Caco-2 (cell line): ENCODE measurements around the gene OR2M5. TPM values are rescaled to one million over a fixed set of nuclear protein-coding genes. Genes with fewer than 3 reads are reported as not detected.

ENCODE experiments used
- Bru-seq: library from RNA; stranded (reverse); fragments of 400-500 nt; gene quantifications from one replicate; lab custom pipeline; 2021; lab: Mats Ljungman, UMichigan
- BruChase-seq, 2 experiments: library from RNA; stranded (reverse); fragments of 400-500 nt; gene quantifications; one replicate each; lab custom pipeline; 2021; lab: Mats Ljungman, UMichigan
- BruUV-seq: library from RNA; stranded (reverse); fragments of 400-500 nt; replicated peaks from 2 replicates; lab custom pipeline; 2021; lab: Mats Ljungman, UMichigan
- CTCF ChIA-PET: fragments of 300-600 bp; sonication (Branson Sonifier 250); formaldehyde crosslinking; loops from one replicate; lab custom pipeline; 2022; ENCODE audit warnings: antibody characterized with exemption; lab: Charles Lee
- POLR2A ChIA-PET: fragments of 300-600 bp; sonication (Branson Sonifier 250); formaldehyde crosslinking; loops from one replicate; lab custom pipeline; 2022; ENCODE audit warnings: antibody characterized with exemption; lab: Charles Lee
- DNase-seq, 2 experiments: peaks; one replicate each; pipeline versions ENCODE4 v3.0.0 to v3.0.0-alpha.2; 2020 to 2022
- H3K27me3 ChIP-seq: replicated peaks from 2 replicates; pipeline ENCODE4 v1.6.0; 2011; ENCODE audit warnings: low read length; ENCODE audit not compliant: control insufficient read depth, insufficient read depth
- H3K36me3 ChIP-seq: 2 replicates; pipeline ENCODE4 v1.5.1; 2011; ENCODE audit warnings: low read length; ENCODE audit not compliant: control insufficient read depth, insufficient read depth
- H3K4me1 ChIP-seq: fragments of 250-450 bp; sonication (Bioruptor Pico); 2 replicates; pipeline ENCODE4 v1.5.1; 2020; ENCODE audit warnings: mild to moderate bottlenecking
- H3K4me3 ChIP-seq: 2 replicates; pipeline ENCODE4 v1.5.1; 2011; ENCODE audit warnings: low read depth, mild to moderate bottlenecking, control low read depth, low read length
- H3K9me3 ChIP-seq: fragments of 250-450 bp; sonication (Bioruptor Pico); 2 replicates; pipeline ENCODE4 v1.5.1; 2020; ENCODE audit warnings: mild to moderate bottlenecking, moderate library complexity
- H3K27ac Mint-ChIP-seq: one replicate; pipeline ENCODE4 v1.8.0; 2022; ENCODE audit warnings: mixed read lengths; ENCODE audit not compliant: unreplicated experiment
- H3K27me3 Mint-ChIP-seq: one replicate; pipeline ENCODE4 v1.8.0; 2022; ENCODE audit warnings: mixed read lengths; ENCODE audit not compliant: insufficient read depth, unreplicated experiment
- H3K36me3 Mint-ChIP-seq: one replicate; pipeline ENCODE4 v1.8.0; 2022; ENCODE audit warnings: mild to moderate bottlenecking, mixed read lengths; ENCODE audit not compliant: insufficient read depth, unreplicated experiment
- H3K4me1 Mint-ChIP-seq: one replicate; pipeline ENCODE4 v1.8.0; 2022; ENCODE audit warnings: low read depth, mixed read lengths; ENCODE audit not compliant: unreplicated experiment
- H3K4me3 Mint-ChIP-seq: one replicate; pipeline ENCODE4 v1.8.0; 2022; ENCODE audit warnings: mild to moderate bottlenecking, moderate library complexity, mixed read lengths; ENCODE audit not compliant: unreplicated experiment
- H3K9me3 Mint-ChIP-seq: one replicate; pipeline ENCODE4 v1.8.0; 2022; ENCODE audit warnings: mixed read lengths; ENCODE audit not compliant: unreplicated experiment
- intact Hi-C: fragments of 100-400 bp; cut with micrococcal nuclease; formaldehyde crosslinking; loops from one replicate; pipeline ENCODE4 v1.10.0; 2022; ENCODE audit not compliant: unreplicated experiment
- long read RNA-seq: library from polyadenylated mRNA; stranded (forward); transcript quantifications from one replicate; pipeline ENCODE4 v2.0.0, GENCODE V29; 2022
- total RNA-seq: library from RNA; stranded (reverse); gene quantifications from 2 replicates; pipeline ENCODE4 v1.2.3, GENCODE V29; 2022
- TF ChIP-seq, protein P1 (sequence below), 2 experiments: fragments of 200-600 bp in 1 of 2; IDR thresholded peaks; 1 replicate in 1 of 2; 2 replicates in 1 of 2; pipeline versions ENCODE4 v1.5.1 to v1.8.0; 2011 to 2022; ENCODE audit warnings: antibody characterized with exemption in 1 of 2, control low read depth in 1 of 2, inconsistent platforms in 1 of 2, low read depth in 1 of 2, low read length in 1 of 2, mild to moderate bottlenecking in 1 of 2, moderate library complexity in 1 of 2; ENCODE audit not compliant: insufficient read depth in 1 of 2, severe bottlenecking in 1 of 2, unreplicated experiment in 1 of 2

The OR2M5 gene, protein sequence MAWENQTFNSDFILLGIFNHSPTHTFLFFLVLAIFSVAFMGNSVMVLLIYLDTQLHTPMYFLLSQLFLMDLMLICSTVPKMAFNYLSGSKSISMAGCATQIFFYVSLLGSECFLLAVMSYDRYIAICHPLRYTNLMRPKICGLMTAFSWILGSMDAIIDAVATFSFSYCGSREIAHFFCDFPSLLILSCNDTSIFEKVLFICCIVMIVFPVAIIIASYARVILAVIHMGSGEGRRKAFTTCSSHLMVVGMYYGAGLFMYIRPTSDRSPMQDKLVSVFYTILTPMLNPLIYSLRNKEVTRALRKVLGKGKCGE
- total RNA-seq (not detected in 2 replicates), Bru-seq, nascent RNA (not detected), BruChase-seq, experiment 1, labeled RNA remaining after a 2-hour chase (not detected), BruChase-seq, experiment 2, labeled RNA remaining after a 6-hour chase (not detected)
- long read RNA-seq: 0 reads

DNA sequence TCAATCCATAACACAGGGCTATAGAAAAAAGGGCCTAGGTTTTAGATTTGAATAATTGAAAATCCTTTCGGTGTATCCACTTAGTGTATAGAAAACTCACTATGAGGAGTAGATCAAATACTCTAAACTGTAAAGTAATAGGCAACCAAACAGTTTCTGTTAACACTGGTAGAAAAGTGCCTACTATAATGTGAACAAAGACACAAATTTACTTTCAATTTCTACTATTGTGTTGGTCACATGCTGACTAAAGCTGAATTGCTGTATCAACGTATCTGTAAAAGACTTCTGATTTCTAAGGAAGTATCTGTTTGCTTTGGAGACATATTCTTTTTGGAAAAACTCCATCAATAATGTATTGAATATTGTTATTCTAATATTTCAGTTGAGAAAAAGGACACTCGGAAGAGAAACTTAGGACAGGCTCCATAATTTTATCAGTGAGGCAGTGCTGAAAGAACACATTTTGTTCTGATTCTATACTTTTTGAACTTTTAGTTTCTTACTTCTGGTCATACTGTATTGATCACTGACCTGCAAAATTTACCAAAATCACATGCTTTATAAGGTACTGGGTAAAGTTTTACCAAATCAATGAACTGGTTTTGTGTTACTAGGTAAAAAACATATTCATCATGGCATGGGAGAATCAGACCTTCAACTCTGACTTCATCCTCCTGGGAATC, at the start of gene OR2M5:
Gene OR2M5, plus strand, starts transcription at position 636 of the 686 bp plus-strand sequence. Its CDS starts 0 bp downstream, at position 636.
- Histone ChIP-seq H3K36me3 (no peaks in the 10 kb centered on the region), H3K9me3 (no peaks in the 10 kb centered on the region), H3K27me3 (no peaks in the 10 kb centered on the region), H3K4me3 (no peak within 1 kb of the TSS), H3K4me1 (no peaks in the 10 kb centered on the region)
- ChIA-PET POLR2A (no interaction called here), CTCF (no interaction called here)
- no TSS peak for BruUV-seq
- intact Hi-C loops: no loop called here
- no peak within 1 kb of the TSS for H3K4me3 Mint-ChIP-seq
- no peaks in the 10 kb centered on the region for H3K4me1 Mint-ChIP-seq
- H3K27ac Mint-ChIP-seq: no peak within 1 kb of the TSS
- no peaks in the 10 kb centered on the region for H3K27me3 Mint-ChIP-seq
- TF ChIP-seq, protein P1, sequence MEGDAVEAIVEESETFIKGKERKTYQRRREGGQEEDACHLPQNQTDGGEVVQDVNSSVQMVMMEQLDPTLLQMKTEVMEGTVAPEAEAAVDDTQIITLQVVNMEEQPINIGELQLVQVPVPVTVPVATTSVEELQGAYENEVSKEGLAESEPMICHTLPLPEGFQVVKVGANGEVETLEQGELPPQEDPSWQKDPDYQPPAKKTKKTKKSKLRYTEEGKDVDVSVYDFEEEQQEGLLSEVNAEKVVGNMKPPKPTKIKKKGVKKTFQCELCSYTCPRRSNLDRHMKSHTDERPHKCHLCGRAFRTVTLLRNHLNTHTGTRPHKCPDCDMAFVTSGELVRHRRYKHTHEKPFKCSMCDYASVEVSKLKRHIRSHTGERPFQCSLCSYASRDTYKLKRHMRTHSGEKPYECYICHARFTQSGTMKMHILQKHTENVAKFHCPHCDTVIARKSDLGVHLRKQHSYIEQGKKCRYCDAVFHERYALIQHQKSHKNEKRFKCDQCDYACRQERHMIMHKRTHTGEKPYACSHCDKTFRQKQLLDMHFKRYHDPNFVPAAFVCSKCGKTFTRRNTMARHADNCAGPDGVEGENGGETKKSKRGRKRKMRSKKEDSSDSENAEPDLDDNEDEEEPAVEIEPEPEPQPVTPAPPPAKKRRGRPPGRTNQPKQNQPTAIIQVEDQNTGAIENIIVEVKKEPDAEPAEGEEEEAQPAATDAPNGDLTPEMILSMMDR (IDR thresholded peaks at IDR 0.05; ENCODE audit: insufficient read depth in 1 of 2, low read depth in 1 of 2, low read length in 1 of 2, severe bottlenecking in 1 of 2, unreplicated experiment in 1 of 2): no peak
- no peaks in the 10 kb centered on the region for H3K36me3 Mint-ChIP-seq
- DNase-seq: no peak
- H3K9me3 Mint-ChIP-seq: peaks cover 11% of the 10 kb centered on the region

- Histone ChIP-seq H3K4me1 (no peaks in the 10 kb centered on the region), H3K9me3 (no peaks in the 10 kb centered on the region), H3K27me3 (no peaks in the 10 kb centered on the region), H3K36me3 (no peaks in the 10 kb centered on the region), H3K4me3 (no peak overlapping the region)
- TF ChIP-seq, protein P1 (IDR thresholded peaks at IDR 0.05; ENCODE audit: insufficient read depth in 1 of 2, low read depth in 1 of 2, low read length in 1 of 2, severe bottlenecking in 1 of 2, unreplicated experiment in 1 of 2): no peak
- ChIA-PET CTCF (no interaction called here), POLR2A (no interaction called here)
- intact Hi-C loops: no loop called here
- no peaks in the 10 kb centered on the region for H3K36me3 Mint-ChIP-seq
- H3K4me1 Mint-ChIP-seq: no peaks in the 10 kb centered on the region
- no peak for DNase-seq
- H3K9me3 Mint-ChIP-seq: peaks cover 22% of the 10 kb centered on the region
- no peaks in the 10 kb centered on the region for H3K27me3 Mint-ChIP-seq
- H3K4me3 Mint-ChIP-seq: no peak overlapping the region
- BruUV-seq: no TSS peak
- no peak overlapping the region for H3K27ac Mint-ChIP-seq
Observed at GRCh38 chr1:248098529-248098928, 46.4 kb upstream of the OR2M5 start.

GRCh38 chr1:248102847-248103246, 42.1 kb upstream of the OR2M5 start:
- Mint-ChIP-seq H3K4me1 (no peaks in the 10 kb centered on the region), H3K9me3 (peaks cover 34% of the 10 kb centered on the region), H3K27me3 (no peaks in the 10 kb centered on the region), H3K36me3 (no peaks in the 10 kb centered on the region), H3K27ac (no peak overlapping the region), H3K4me3 (no peak overlapping the region)
- DNase-seq: no peak
- BruUV-seq: no TSS peak
- TF ChIP-seq, protein P1 (IDR thresholded peaks at IDR 0.05; ENCODE audit: insufficient read depth in 1 of 2, low read depth in 1 of 2, low read length in 1 of 2, severe bottlenecking in 1 of 2, unreplicated experiment in 1 of 2): no peak
- Histone ChIP-seq H3K27me3 (no peaks in the 10 kb centered on the region), H3K4me3 (no peak overlapping the region), H3K9me3 (no peaks in the 10 kb centered on the region), H3K36me3 (no peaks in the 10 kb centered on the region), H3K4me1 (no peaks in the 10 kb centered on the region)
- POLR2A ChIA-PET: no interaction called here
- CTCF ChIA-PET: no interaction called here
- intact Hi-C loops: no loop called here
